ENCODE results near the gene TEKT5. TPM values are rescaled to one million over a fixed set of nuclear protein-coding genes. Genes with fewer than 3 reads are reported as not detected.

TEKT5 gene
- total RNA-seq, 2 donors from 2014 or later: 0.31 TPM; not detected in 1

DNA sequence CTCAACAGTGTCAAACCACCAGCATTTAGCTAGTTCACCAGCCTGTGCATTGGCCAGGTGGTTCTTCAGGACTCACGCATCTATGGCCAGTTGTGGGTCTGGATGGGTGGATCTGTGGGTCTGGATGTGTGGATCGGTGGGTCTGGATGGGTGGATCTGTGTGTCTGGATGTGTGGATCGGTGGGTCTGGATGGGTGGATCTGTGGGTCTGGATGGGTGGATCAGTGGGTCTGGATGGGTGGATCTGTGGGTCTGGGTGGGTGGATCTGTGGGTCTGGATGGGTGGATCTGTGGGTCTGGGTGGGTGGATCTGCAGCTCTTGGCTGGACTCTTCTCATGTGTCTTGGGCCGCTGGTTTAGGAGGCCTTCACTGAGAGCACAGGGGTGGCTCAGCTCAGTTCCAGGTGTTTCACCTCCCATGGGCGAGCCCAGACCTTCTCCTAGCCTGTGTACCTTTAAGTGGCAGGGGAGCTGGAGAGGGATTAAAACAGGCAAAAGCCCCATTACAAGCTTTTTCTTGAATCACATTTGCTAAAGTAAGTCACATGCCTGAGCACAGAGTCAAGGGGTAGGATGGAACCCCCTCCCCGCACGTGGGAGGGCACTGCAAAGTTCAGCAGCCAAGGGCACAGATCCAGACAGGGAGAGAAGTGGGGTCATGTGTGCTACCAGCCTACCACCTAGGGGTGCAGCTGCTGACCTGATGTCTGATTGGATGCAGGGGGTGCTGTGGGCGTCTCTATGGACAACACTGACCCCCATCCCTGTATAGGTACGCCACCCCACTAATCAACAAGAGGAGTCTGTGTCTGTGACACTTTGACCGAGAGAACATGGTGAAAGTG is 45.5 kb upstream of the TEKT5 start:
- Histone ChIP-seq H3K9me3 (ENCODE audit: control insufficient read depth, low read length) (no peaks in the 10 kb centered on the region), H3K36me3 (ENCODE audit: control insufficient read depth, insufficient read depth, low read length) (no peaks in the 10 kb centered on the region), H3K4me1 (ENCODE audit: control insufficient read depth, insufficient read depth, low read length) (no peaks in the 10 kb centered on the region), H3K27ac (ENCODE audit: low read depth, low read length) (no peak overlapping the region), H3K4me3 (ENCODE audit: low read length) (no peak overlapping the region), H3K9ac (ENCODE audit: extremely low read depth, low read length, poor library complexity, severe bottlenecking) (no peak overlapping the region), H3K27me3 (ENCODE audit: control insufficient read depth, insufficient read depth, low read length, poor library complexity, severe bottlenecking) (no peaks in the 10 kb centered on the region)
- TF ChIP-seq, protein P1, sequence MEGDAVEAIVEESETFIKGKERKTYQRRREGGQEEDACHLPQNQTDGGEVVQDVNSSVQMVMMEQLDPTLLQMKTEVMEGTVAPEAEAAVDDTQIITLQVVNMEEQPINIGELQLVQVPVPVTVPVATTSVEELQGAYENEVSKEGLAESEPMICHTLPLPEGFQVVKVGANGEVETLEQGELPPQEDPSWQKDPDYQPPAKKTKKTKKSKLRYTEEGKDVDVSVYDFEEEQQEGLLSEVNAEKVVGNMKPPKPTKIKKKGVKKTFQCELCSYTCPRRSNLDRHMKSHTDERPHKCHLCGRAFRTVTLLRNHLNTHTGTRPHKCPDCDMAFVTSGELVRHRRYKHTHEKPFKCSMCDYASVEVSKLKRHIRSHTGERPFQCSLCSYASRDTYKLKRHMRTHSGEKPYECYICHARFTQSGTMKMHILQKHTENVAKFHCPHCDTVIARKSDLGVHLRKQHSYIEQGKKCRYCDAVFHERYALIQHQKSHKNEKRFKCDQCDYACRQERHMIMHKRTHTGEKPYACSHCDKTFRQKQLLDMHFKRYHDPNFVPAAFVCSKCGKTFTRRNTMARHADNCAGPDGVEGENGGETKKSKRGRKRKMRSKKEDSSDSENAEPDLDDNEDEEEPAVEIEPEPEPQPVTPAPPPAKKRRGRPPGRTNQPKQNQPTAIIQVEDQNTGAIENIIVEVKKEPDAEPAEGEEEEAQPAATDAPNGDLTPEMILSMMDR (conservative IDR thresholded peaks at IDR 0.05): no peak
- Mint-ChIP-seq H3K4me3 (no peak overlapping the region), H3K4me1 (peaks cover 10% of the 10 kb centered on the region), H3K9me3 (no peaks in the 10 kb centered on the region), H3K36me3 (ENCODE audit: low read depth) (peaks cover 2% of the 10 kb centered on the region), H3K27ac (no peak overlapping the region), H3K27me3 (ENCODE audit: insufficient read depth) (no peaks in the 10 kb centered on the region)
- 92% methylated on average over 6 to 10 of the region's 10 CpGs for WGBS, 2 experiments (ENCODE audit: insufficient coverage in 1 of 2, insufficient read length in 1 of 2)
- no peak for DNase-seq

GRCh38 chr16:10738231-10739077 is 43.7 kb upstream of the TEKT5 start:
- H3K27ac ChIP-seq (ENCODE audit: low read depth, low read length): no peak overlapping the region
- H3K4me1 Mint-ChIP-seq: peaks cover 4% of the 10 kb centered on the region

DNA sequence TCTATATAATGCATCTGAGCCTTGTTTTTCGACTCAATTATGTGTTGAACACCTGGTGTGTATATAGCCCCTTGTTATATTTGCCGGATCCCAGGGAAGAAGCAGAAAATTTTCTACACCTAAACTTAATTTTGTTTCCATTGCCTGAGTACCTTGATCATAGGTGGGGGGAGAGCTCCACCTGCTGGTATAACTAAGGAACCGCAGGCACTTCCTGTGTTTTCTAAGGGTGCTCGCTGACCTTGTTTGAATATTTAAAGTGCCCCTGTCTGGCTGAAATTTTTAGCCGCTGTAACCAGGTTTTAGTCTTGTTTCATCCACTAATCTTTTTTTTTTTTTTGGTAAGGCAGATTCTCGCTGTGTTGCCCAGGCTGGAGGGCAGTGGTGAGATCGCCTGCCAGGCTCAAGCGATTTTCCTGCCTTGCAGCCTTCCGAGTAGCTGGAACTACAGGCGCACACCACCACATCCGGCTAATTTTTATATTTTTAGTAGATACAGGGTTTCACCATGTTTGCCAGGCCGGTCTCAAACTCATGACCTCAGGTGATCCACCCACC is 42.4 kb upstream of the TEKT5 start:
- Mint-ChIP-seq H3K27ac (no peak overlapping the region), H3K4me3 (no peak overlapping the region), H3K4me1 (no peaks in the 10 kb centered on the region), H3K27me3 (ENCODE audit: insufficient read depth) (no peaks in the 10 kb centered on the region), H3K36me3 (ENCODE audit: low read depth) (no peaks in the 10 kb centered on the region), H3K9me3 (peaks cover 4% of the 10 kb centered on the region)
- Histone ChIP-seq H3K27ac (ENCODE audit: low read depth, low read length) (no peak overlapping the region), H3K9me3 (ENCODE audit: control insufficient read depth, low read length) (no peaks in the 10 kb centered on the region), H3K9ac (ENCODE audit: extremely low read depth, low read length, poor library complexity, severe bottlenecking) (no peak overlapping the region), H3K4me3 (ENCODE audit: low read length) (no peak overlapping the region), H3K4me1 (ENCODE audit: control insufficient read depth, insufficient read depth, low read length) (no peaks in the 10 kb centered on the region), H3K36me3 (ENCODE audit: control insufficient read depth, insufficient read depth, low read length) (no peaks in the 10 kb centered on the region), H3K27me3 (ENCODE audit: control insufficient read depth, insufficient read depth, low read length, poor library complexity, severe bottlenecking) (no peaks in the 10 kb centered on the region)
- WGBS, 2 experiments (ENCODE audit: insufficient coverage in 1 of 2, insufficient read length in 1 of 2): 46 to 57% methylated on average over 10 to 12 of the region's 12 CpGs
- TF ChIP-seq, protein P1 (conservative IDR thresholded peaks at IDR 0.05): peak; percentile 96
- DNase-seq: peak; percentile 87

More at GRCh38 chr16:10738231-10739077, 43.7 kb upstream of the TEKT5 start:
- Mint-ChIP-seq H3K36me3 (ENCODE audit: low read depth) (no peaks in the 10 kb centered on the region), H3K4me3 (no peak overlapping the region), H3K27ac (peak overlapping the region; percentile 4), H3K27me3 (ENCODE audit: insufficient read depth) (no peaks in the 10 kb centered on the region), H3K9me3 (no peaks in the 10 kb centered on the region)
- 86 to 88% methylated on average over 9 to 11 of the region's 12 CpGs for WGBS, 2 experiments (ENCODE audit: insufficient coverage in 1 of 2, insufficient read length in 1 of 2)
- TF ChIP-seq, protein P1 (conservative IDR thresholded peaks at IDR 0.05): no peak
- Histone ChIP-seq H3K36me3 (ENCODE audit: control insufficient read depth, insufficient read depth, low read length) (no peaks in the 10 kb centered on the region), H3K27me3 (ENCODE audit: control insufficient read depth, insufficient read depth, low read length, poor library complexity, severe bottlenecking) (no peaks in the 10 kb centered on the region), H3K9ac (ENCODE audit: extremely low read depth, low read length, poor library complexity, severe bottlenecking) (no peak overlapping the region), H3K9me3 (ENCODE audit: control insufficient read depth, low read length) (no peaks in the 10 kb centered on the region), H3K4me3 (ENCODE audit: low read length) (no peak overlapping the region), H3K4me1 (ENCODE audit: control insufficient read depth, insufficient read depth, low read length) (no peaks in the 10 kb centered on the region)
- DNase-seq: no peak

Measured in endodermal cell (in vitro differentiated cells).